ENCODE results near the gene ZFAND2A.
"Not testable (repeated sequence)": the region's sequence is repeated elsewhere in the genome, so short reads cannot be mapped to it uniquely, and the experiment has no call there.

The ZFAND2A gene

DNA sequence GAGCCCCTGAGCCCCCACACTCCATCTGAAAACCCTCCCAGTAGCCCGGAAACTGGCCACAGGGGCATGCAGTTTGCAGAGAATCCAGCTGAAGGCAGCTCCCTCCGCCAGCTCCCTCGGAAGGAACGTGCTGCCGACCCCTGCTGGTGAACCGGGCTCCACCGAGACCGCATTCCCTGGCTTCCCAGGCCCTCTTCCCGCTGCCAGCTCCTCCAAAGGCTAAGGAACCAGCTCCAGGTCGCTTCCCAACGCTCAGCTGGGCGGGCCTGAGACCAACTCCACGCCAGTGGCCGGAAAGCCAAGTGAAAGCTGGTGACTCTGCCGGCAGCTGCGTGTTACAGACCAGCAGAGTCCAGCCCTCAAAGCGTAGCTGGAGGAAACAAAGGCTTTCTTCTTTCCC, 36.3 kb downstream of the ZFAND2A start:
- no peak for DNase-seq (ENCODE audit: low read depth)

DNA sequence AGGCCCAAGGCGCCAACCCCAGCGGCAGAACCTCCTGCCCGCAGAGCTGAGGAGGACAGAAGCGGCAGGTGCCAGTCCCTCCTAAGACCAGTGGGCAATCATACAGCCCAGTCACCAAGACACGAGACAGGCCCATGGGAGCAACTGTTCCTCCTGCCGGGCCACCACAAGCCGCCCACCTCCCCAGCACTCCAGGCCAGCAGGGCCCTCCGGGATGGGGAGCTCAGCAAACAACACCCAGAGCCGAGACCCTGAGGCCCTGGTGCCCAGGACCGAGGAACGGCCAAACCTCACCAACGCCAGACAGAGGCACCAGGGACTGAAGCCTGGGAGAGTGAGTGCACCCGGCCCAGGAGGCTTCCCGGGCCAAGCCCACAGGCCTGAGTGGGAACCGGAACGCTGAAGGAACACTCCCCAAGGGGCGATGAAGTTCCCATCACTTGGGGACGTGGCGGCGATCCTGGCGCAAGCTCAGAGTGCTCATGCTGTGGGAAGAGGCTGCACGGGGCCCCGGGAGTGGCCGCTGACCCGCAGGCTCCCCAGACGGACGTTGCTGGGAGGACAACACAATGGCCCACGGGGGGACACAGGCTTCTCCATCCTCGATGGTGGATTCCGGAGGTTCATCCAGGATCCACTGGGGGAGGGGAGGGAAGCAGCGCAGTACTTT, 37.0 kb downstream of the ZFAND2A start:
- DNase-seq (ENCODE audit: low read depth): no peak

DNA sequence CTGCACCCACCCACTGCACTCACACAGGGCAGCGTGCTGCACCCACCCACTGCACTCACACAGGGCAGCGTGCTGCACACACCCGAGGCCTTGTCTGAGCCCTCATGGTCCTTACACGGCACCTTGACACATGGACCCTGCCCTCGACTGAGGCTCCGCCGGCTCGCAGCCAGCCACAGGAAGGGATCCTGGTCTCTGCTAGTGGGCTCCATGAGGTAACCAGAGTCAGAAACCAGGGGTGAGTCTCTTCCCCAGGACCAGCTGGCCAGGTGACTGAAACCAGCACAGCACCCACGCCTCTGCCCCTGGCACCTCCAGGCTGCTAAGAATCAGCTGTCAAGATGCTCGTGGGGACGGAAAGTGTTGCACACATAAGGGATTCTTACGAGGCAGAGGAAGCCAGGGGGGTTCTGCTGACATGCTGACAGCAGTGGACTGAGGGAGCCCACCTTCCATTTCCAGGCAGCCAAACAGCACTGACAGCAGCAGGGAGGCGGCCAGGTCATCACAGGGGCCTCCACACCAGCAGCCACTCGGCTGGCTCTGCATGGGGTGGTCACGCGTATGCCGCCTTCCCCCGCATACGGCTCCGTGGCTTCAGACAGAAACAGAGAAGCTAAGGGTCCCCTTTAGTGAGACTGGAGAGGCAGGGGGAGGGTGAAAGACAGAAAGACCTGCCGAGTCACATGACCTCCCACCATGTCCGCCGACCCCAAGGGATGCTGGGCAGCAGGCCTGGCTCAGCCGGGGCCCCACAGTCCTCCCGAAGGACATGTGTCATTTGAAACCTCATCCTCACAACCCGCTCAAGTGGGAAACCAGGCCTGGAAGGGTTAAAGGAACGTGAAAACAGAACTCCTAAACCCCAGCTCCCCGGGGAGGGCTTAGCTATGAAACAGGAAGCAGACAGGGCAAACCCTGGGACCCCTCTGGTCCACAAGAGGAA, 37.8 kb downstream of the ZFAND2A start:
- DNase-seq (ENCODE audit: low read depth): no peak

DNA sequence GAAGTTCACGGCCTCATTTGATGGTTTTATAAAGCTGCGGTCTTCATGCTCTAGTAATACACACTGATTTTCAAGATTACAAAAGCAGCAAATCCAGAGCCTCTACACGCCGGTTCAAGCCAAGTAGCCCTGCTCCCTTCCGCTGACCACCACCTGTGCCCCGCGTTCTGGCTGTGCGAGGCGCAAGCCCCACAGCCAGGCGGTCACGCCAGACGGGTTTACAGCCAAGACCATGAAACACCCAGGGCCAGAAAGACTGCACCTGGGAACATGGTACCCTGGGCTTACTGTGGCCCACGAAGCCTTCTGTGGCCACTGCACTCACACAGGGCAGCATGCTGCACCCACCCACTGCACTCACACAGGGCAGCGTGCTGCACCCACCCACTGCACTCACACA, 38.5 kb downstream of the ZFAND2A start:
- DNase-seq (ENCODE audit: low read depth): no peak

DNA sequence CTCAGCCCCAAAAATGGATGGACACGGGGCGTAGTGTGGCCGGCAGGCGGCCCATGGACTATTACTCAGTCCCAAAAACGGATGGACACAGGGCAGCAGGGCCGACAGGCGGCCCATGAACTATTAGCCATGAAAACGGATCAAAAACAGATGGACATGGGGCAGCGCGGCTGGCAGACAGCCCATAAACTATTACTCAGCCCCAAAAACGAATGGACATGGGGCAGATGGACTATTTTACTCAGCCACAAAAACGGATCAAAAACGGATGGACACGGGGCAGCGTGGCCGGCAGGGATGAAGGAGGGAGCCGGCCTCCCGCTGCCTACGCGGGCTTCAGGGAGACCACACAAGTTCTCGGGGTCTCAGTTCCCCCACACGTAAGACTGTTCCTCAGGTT, 39.2 kb downstream of the ZFAND2A start:
- no peak for DNase-seq (ENCODE audit: low read depth)

DNA sequence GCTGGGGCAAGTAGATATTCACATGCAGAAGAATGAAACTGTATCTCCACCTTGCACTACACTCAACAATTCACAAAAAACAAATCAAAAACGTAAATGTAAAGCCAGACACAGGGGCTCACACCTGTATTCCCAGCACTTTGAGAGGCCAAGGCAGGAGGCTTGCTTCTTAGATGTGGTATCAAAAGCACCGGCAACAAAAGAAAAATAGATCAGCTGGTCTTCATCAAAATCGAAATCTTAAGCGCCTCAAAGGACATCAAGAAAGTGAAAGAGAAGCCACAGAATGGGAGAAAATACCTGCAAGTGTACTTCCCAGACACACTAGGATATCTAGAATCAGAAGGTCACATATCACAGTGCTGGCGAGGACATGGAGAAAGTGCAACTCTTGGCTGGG, 40.8 kb downstream of the ZFAND2A start:
- DNase-seq (ENCODE audit: low read depth): no peak

DNA sequence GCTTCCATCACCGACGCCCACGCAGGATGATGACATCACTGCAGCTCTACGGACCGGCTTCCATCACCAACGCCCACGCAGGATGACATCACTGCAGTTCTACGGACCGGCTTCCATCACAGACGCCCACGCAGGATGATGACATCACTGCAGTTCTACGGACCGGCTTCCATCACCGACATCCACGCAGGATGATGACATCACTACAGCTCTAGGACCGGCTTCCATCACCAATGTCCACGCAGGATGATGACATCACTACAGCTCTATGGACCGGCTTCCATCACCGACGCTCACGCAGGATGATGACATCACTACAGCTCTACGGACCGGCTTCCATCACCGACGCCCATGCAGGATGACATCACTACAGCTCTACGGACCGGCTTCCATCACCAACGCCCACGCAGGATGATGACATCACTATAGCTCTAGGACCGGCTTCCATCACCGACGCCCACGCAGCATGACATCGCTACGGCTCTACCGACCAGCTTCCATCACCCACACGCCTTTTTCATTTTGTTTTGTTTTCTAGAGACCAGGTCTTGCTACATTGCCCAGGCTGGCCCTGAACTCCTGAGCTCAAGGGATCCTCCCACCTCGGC, 42.6 kb downstream of the ZFAND2A start:
- no peak for DNase-seq (ENCODE audit: low read depth)

DNA sequence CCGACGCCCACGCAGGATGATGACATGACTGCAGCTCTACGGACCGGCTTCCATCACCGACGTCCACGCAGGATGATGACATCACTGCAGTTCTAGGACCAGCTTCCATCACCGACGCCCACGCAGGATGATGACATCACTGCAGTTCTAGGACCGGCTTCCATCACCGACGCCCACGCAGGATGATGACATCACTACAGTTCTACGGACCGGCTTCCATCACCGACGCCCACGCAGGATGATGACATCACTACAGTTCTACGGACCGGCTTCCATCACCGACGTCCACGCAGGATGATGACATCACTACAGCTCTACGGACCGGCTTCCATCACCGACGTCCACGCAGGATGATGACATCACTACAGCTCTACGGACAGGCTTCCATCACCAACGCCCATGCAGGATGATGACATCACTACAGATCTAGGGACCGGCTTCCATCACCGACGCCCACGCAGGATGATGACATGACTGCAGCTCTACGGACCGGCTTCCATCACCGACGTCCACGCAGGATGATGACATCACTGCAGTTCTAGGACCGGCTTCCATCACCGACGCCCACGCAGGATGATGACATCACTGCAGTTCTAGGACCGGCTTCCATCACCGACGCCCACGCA, 43.5 kb downstream of the ZFAND2A start:
- DNase-seq (ENCODE audit: low read depth): not testable (repeated sequence)

DNA sequence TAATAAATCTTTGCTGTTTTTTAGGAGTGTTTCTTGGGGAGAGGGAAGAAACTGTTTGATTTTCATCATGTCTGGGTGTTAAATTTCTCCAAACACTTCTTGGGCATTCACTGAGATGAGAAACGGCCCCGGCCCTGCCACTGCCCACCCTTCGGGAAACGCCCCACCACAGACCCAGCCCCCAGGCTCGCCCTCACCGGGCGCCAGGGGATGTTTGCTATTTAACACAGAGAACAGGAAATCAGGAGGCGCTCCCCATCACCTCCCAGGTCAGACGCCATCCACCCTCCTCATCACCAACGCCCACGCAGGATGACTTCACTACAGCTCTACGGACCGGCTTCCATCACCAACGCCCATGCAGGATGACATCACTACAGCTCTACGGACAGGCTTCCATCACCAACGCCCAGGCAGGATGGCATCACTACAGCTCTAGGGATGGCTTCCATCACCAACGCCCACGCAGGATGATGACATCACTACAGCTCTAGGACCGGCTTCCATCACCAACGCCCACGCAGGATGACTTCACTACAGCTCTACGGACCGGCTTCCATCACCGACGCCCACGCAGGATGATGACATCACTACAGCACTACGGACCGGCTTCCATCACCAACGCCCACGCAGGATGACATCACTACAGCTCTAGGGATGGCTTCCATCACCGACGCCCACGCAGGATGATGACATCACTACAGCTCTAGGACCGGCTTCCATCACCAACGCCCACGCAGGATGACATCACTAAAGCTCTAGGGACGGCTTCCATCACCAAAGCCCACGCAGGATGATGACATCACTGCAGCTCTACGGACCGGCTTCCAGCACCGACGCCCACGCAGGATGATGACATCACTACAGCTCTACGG, 44.6 kb downstream of the ZFAND2A start:
- not testable (repeated sequence) for DNase-seq (ENCODE audit: low read depth)

DNA sequence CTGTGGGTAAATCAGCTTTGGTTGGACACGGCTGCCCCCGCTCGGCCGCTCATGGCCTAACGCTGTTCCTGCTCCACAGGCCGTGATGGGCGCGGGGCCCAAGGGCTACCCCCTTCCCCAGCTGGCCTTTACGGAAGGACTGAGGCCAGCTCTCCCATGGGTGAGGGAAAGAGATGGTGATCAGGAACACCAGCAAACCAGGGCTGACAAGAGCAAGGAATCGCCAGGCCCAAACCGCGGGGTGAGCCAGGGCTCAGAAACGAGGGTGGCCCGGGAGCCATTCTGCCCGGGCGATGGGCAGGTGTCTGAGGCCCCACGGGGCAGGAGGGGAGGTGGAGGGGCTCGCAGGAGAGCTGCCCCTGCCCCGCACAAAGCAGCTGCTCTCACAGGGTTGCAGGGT, 45.5 kb downstream of the ZFAND2A start:
- no peak for DNase-seq (ENCODE audit: low read depth)

DNA sequence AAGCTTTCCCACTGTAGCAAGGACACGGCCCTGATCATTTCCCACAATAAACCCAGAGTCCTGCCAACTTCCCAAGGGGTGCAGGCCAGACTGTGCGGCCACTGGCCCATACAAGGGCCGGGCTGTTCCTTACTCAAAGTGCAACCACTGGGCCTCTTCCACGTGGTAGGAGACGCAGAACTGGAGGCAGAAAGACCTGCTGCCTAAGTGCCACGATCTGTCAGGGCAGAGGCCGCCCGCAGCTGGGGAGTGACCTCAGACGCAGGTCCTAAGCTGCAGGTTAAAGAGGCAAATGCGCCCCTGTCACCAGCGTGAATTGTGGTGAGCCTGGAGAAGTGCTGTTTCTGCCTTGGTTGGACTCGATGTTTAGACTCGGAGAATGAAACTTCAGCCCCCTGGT, 45.9 kb downstream of the ZFAND2A start:
- DNase-seq (ENCODE audit: low read depth): no peak

DNA sequence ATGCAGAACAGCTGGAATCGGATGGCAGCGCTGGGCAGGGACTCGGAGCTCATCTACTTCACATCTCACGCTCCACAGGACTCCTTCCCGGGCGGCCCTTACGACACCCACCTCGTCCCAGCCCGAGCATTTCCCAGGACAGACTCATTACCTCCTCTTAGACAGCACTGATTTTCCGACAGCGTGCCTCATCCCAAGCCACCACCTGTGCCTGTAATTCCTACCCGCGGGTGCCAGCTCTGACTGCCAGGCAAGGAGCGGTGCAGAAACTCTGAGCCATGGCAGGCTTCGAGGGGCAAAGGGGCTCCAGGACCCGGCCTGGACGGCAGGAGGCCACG, 46.5 kb downstream of the ZFAND2A start:
- DNase-seq (ENCODE audit: low read depth): no peak

DNA sequence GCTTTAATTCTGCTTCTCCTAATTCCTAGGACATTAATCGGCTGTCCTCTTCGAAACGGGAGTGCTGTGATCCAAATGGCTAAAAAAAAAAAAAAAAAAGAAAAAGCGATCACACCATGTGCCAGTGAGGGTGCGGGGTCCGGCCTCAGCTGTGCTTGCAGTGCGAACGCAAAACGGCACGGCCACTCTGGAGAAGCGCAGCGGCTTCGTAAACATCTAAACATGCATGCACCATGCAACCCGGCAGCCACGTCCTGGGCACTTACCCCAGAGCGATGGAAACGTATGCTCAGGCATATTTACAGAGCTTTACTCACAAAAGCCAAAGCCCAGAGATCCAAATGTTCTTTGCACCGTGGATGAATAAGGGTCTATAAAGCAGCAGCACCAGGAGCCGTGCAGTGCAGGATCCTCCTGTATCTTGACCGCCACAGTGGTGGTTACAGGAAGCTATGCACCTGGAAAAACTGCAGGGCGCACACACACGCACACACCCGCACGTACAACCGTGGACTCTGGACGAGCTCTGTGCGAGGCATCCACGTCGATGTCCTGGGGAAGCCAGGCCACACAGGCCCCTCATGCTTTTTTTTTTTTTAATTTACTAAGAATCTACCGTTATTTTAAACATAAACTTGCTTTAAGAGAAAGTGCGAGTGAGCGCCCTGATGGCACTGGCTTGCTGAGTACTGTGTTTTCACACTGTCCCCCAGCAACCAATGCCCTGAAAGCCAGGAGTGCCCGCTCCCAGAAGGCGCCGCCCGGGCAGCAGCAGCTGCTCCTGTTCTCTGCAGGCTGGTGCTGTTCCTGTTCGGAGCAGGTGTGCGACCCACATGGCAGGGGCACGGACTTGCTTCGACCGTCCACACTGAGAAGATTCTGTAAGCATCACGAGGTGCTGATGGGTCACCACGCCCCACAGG, 47.1 kb downstream of the ZFAND2A start:
- no peak for DNase-seq (ENCODE audit: low read depth)

DNA sequence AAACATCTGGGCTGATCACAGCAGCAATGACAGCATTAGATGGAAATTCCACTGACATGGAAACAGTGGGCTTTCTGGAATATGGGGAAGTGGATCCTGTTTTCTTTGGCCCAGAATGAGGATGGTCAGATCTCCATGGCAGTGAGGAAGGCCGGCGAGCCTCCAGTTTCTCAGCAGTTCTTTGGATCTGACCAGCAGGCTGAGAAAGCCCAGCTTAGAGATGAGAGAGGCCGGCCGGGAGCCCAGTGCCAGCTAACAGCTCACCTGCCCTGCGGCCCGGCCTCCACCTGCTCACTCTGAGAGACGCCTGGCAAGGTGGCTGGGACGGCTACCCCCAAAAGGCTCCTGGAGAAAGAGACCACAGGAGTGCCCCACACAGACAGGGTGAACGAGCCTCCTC, 47.9 kb downstream of the ZFAND2A start:
- DNase-seq (ENCODE audit: low read depth): no peak

DNA sequence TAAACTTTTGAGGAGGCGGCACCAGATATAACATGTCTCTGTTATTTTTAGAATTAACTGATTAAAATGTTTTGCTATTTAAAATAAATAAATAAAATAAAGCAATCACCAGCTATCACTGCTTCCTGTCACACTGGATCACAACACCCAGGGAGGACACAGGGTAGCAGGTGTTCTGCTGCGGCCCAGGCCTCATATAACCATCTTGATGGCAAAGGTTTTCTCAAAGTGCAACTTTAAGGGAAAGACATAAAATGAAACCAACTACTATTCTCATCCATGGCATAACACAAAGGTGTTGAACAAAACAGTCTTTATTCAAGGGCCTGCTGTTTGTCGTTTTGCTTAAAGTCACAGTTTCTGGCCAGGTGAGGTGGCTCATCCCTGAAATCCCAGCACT, 48.8 kb downstream of the ZFAND2A start:
- DNase-seq (ENCODE audit: low read depth): no peak

DNA sequence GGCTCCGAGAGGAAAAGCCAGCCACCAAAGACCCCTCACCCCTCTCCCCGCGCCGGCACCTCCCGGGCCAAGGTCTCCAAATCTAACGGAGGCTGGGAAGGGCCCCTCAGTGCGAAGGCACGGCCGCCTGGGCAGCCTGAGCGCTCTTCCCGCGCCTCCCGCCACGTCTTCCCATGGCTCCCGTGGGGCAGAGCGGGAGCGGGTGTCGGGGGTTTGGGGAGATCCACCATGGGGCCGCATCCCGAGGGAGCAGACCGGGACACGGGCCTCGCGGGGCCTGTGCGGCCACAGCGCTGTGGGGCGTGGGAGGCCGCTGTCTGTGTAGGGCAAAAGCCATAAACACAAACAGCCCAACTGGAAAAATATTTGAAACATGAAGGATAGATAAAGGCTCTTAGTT, 49.6 kb downstream of the ZFAND2A start:
- no peak for DNase-seq (ENCODE audit: low read depth)

DNA sequence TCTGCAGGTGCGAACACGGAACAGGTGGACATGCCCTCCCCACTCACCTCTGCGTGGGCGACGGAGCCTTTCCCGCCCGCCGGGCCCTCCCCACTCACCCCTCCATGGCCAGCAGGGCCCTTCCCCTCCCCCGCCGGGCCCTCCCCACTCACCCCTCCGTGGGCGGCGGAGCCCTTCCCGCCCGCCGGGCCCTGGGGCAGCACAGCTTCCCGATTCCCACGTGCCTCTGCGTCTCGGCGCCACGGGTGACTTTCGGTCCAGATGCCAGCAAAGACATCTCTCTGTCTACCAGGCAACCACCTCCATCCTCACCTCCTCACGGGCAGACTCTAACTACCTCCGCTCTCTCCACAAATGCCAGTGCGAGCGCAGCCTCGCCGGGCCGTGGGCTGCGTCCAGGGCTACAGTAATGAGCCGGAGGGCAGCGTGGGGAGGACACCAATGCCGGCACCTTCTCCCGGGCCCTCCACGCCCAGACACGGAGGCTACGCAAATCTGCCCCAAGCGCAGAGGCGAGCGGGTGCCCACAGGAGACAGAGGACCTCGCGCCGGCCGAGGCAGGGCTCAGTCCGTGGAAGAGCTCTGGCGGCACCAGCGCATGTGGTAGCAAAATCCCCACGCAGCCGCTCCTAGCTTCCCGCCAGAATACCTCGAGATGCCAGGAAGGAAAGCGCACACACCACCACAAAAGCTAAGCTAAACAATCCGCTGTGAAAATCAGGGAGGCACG, 50.2 kb downstream of the ZFAND2A start:
- no peak for DNase-seq (ENCODE audit: low read depth)

DNA sequence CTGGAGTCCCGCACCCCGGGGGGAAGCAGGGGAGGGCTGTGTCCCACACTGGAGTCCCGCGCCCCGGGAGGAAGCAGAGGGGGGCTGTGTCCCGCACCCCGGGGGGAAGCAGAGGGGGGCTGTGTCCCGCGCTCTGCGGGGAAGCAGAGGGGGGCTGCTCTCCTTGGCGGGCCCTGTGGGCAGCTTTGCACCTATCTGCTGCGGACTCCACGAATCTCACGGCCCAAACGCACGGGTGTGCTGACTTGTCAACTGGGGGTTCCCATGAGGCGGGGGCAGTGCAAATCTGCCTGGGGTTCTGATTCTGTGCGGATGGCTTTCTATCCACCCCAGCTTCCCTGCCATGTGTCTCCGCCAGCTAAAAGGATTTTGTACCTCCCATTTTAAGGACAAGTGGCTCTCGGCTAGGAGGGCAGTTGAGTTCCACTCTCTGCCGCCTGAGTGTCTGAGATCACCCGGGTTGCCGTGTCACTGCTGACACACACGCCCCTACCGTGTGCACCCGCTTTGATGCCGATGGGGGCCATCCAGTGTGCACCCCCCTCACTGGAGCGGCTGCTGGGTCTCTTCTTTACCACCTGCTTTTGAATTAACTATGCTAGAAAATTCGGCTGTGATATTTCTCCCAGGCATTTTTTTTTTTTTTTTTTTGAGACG, 51.6 kb downstream of the ZFAND2A start:
- no peak for DNase-seq (ENCODE audit: low read depth)

DNA sequence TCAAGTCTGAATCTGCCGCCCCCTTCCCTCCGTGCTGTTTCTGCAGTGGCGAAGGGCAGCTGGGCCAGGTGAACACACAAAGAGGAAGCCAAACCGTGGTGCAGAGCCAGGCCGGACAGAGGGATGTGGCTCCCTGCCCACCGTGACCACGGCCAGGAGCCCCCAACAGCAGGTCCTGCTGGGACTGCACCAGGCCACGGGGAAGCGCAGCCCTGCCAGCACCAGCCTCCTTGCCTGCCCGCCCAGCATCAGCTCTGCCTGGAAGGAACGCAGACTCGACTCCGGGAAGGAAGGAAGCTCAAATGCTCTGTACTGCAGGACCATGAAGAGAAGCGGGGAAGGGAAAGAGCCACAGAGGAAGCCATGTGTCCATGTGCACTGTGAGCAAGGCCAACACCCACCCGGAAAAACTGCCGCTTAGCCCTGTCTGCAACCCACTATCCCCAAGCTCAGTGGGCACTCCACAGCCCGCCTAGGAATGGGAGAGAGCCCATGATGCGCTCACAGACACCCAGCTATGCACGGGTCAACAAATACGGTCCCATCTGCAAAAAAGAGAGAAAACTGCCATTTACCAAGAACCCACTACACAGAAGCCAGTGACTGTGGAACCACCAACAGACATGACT, 53.1 kb downstream of the ZFAND2A start:
- DNase-seq (ENCODE audit: low read depth): no peak
